Stimulated activated CD8-positive, alpha-beta memory T cell treated with anti-CD3 and anti-CD28 coated beads, Interleukin-12 subunit alpha, Interleukin-12 subunit beta, amount 100 ng/mL, for 24 hours (primary cell): Measurements from ENCODE around the gene PDZD2.
"Not testable (repeated sequence)": the region's sequence is repeated elsewhere in the genome, so short reads cannot be mapped to it uniquely, and the experiment has no call there.

ENCODE experiments used
- DNase-seq: peaks from one replicate; pipeline ENCODE4 v3.0.0-alpha.2; 2020; ENCODE audit errors: extremely low read depth

Gene PDZD2

DNA sequence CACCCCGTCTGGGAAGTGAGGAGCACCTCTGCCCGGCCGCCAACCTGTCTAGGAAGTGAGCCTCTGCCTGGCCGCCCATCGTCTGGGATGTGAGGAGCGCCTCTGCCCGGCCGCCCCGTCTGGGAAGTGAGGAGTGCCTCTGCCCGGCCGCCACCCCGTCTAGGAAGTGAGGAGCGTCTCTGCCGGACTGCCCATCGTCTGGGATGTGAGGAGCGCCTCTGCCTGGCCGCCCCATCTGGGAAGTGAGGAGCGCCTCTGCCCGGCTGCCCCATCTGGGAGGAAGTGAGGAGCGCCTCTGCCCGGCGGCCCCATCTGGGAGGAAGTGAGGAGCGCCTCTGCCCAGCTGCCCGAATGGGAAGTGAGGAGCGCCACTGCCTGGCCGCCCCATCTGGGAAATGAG is 400.7 kb downstream of the PDZD2 start:
- not testable (repeated sequence) for DNase-seq

DNA sequence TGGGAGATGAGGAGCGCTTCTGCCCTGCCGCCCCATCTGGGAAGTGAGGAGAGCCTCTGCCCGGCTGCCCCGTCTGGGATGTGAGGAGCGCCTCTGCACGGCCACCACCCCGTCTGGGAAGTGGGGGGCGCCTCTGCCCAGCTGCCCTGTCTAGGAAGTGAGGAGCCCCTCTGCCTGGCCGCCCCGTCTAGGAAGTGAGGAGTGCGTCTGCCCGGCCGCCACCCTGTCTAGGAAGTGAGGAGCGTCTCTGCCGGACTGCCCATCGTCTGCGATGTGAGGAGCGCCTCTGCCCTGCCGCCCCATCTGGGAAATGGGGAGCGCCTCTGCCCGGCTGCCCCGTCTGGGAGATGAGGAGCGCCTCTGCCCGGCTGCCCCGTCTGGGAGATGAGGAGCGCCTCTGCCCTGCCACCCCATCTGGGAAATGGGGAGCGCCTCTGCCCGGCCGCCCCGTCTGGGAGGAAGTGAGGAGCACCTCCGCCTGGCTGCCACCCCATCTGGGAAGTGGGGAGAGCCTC is 401.3 kb downstream of the PDZD2 start:
- DNase-seq: not testable (repeated sequence)

DNA sequence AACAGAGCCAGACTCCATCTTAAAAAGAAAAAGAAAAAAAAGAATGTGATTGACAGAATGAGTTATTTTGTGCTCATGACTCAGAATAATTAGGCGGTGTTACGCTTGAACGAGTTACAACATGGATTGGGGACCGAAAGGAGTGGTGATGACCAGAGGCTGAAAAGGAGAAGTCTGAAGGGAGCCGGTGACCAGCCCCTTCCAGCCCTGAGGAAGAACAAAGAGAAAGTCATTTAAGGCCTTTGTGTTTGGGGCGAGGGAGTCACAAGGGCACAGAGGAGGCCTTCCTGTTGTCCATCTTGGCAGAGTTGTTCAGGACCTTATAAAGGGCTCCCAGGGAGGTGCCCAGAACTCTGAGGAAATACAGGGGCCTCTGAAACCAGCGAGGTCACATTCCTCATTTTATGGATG is 403.6 kb downstream of the PDZD2 start:
- DNase-seq: no peak

DNA sequence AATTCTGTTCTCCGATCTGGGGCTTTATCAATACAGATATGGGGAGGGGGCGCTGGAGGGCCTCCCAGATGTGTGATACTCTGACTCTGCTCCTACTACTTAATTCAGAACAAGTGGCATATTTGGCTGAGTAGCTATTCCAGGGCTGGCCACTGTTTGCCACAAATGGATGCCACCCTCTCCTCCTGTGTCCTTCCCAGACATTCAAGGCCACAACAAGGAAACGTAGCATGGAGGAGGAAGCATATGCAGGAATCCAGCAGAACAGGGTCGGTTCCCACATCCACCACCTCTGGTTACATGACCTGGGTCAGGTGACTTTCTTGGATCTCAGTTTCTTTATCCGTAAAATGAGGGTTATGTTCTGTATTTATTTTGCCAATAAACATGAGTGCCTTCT is 404.2 kb downstream of the PDZD2 start:
- DNase-seq: no peak

DNA sequence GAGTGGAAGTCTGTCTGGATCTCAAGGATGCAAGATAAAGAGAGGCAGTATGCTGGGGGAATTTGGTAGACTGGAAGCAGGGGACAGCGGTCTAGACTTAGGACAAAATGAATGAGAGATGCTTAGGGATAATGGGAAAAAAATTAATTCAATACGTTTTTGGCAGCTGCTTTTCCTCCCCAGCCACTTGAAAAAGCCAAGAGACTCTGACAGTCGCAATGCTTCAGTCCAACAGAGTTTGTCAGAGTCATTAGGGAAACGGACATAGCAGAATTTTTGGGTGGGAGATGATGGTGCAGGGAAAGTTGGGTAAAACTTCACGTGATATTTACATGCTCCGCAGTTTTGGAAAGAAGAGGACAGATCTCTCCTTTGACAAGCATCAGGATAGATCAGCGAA is 405.5 kb downstream of the PDZD2 start:
- DNase-seq: no peak

DNA sequence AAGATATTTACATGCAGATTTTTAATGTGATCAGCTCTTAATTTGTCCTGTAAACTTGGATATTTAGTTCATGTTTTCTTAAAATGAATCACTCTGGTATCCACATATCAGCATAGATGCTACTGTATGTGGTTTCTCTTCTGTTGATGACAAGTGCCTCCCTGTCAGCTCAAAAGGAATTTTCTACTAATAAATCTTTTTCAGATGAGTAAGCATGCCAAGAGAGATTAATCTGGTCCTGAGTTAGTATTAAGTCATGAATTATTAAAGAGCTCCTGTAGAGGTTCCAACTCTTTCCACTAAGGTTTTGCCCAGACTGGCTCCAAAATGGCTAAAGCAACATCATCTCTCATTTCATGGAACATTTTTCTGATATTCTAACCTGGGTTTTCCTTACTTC is 406.0 kb downstream of the PDZD2 start:
- DNase-seq: no peak

DNA sequence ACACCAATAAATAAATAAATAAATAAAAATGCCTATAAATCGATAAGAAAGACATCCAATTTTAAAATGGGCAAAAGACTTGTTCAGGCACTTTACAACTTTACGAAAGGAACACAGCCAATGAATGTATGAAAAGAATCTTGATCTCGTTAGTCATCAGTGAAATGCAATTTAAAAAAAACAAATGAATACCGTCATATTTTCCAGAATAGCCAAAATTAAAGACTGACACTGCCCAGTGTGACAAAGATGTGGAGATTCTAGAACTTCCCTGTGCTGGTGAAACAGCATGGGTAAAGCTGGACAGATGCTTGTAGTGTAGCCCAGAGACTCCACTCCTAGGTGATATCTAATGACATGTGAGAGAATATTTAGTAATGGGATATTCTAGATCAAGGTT is 408.1 kb downstream of the PDZD2 start:
- DNase-seq: no peak

DNA sequence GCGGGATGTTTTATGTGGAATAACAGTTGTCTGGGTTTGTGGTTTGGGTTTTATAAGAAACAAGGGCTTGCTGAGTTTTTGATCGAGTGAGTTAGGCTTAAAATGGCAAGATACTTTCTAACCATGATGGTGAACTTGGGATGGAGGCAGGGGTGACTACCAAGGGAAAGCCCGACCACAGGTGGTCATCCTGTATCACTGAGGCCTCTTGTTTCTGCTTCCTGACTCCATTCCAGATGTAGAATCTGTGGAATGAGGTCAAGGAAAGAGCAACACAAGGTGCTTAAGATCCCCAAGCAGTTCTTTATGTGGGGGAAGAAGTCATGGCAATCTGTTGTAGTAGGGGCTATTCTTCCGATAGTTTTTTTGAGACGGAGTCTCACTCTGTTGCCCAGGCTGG is 412.9 kb downstream of the PDZD2 start:
- DNase-seq: no peak

DNA sequence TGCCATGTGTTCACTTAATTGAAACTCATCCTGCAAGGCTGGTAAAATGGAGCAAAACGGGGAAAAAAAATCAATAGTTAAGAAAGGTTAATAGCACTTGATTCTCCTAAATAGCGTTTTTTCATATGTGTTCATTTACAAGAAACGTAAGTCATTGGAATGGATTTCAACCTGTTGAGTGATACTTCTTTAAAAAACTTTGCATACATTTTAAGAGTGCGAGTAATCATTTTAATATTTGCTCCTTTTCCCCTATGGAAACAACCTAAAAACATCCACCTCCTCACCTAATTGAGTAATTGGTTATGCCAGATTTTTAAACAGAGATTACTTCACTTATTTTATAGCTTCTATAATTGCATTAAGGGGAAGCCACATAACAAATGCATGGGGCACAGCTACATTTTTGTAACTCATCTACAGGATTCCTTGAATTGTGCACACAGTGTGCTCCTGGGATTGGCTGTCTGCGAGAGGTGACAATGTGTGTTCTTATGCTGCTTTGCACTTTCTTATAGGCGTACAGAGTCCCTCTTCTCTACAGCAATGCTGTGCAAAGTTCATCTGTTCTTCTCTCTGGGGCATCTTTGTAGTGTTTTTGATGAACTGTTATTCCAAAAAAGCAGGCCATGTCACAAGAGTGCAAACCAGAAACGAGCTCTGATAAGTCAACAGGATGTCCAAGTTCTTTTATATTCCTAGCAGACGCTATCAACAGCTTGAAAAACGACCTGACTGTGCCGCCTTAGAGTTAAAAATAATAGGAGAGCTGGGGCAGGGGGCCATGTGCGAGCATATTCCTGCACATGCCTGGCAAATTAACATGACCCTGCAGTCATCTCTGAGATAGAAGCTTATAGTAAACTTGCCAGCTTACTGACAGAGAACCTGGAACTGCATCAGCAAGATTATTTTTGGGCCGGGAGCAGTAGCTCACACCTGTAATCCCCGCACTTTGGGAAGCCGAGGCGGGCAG is 417.2 kb downstream of the PDZD2 start:
- DNase-seq: no peak

DNA sequence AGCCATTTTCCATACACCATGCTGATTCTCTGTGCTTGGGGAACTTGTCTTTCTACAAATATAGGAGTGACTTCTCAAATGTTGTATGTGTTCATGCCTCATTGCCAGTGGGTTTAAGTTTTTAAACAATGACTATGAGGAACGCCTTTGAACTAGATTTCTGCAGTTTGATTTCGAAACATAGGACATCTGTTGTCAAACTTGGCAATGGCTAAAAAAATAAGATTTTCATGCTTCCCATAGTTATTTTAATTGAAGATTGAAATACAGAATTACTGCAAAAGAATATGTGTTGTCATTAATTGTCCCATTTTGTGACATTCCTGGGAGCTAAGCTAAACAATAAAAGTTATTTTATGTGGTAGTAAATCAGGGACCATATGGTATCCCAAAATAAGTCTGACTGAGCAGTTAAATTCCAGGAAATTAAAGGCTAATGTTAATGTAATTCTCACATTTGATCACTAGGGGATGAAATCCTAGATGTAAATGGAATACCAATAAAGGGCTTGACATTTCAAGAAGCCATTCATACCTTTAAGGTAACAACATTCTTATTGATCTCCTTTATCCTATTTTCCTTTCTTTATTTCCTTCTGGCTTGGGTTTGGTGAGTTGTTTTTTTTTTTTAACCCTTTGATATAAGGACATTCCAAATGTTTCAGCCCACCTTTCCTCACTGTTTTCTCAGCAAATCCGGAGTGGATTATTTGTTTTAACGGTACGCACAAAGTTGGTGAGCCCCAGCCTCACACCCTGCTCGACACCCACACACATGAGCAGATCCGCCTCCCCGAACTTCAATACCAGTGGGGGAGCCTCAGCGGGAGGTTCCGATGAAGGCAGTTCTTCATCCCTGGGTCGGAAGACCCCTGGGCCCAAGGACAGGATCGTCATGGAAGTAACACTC is 418.5 kb downstream of the PDZD2 start:
- no peak for DNase-seq

DNA sequence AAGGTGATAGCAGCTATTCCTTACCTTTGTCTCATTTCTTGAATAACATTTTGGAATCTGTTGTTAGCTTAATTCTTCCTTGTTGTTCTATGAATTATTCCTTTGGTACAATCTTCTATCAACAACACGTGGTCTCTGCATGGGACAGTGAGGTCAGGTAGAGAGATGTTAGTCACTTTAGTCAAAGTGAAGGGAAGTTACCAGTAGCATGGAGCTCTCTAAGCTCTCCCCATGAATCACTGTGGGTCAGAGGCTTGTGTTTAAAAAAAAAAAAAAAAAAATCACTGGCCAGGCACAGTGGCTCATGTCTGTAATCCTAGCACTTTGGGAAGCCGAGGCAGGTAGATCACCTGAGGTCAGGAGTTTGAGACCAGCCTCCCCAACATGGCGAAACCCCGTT is 419.2 kb downstream of the PDZD2 start:
- no peak for DNase-seq

DNA sequence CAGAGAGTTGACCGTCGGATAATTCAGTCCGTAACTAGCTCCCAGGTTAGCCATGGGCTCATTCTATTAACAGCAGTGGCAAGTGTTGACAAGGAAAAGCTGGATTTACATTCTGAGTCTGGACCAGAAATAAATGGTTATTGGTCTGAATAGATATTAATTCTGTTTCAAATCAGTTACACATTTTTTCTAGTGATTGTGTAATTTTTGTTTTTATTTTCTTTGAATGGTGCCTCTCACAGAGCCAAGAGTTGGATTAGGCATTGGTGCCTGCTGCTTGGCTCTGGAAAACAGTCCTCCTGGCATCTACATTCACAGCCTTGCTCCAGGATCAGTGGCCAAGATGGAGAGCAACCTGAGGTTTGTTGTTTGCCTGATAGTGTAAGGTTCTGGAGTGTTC is 420.1 kb downstream of the PDZD2 start:
- DNase-seq: no peak

DNA sequence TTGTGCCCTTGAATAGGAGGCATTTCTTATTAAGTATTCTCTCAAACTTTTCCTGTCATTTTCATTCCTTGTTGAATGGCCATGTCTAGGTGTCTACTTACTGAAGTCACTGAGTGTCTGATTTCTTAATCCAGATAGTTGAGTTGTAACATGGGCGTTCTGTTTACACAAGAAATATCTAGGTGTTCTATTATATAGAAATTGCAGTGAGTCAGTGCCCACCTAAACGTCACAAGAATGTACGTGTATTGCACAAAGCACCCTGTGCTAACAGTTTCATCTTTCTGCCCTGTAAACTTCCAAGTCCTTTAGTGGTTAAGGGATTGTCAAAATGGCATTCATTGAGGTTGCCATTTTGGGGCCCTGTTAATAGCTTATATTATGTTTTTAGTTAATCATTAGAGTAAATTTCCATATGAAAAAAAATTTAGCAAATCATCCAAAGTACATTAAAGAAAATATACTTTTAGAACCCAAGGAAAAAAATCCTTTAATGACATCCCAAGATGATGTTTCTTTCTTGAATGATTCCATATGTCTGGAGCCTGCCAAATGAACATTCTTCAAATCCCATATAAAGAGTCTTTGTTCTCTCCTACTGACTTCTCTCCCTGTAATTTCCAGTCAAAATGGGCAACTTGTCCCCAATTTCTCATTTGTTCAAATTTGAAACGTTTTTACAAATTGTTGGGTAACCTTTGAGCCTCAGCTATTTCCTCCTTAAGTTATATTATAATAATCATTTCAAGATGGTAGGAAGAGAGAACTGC is 421.0 kb downstream of the PDZD2 start:
- no peak for DNase-seq

DNA sequence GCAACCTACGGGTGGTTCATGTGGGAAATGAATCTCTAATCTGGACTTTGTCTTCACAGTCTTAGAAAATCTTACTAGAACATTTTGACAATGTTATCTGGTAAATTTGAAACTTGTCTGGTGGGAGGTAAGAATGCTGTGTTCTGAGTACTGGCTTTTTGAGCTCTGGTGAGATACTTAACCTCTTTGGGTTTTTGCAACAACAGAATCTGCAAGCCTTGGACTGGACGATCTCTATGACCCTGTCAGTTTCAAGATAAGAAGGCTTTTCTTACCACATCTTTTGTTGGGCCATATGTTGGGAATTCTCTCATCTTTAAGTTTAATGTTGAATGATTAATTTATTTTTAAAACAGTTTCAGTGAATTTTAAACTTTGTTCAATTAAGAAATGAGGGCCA is 422.3 kb downstream of the PDZD2 start:
- no peak for DNase-seq

DNA sequence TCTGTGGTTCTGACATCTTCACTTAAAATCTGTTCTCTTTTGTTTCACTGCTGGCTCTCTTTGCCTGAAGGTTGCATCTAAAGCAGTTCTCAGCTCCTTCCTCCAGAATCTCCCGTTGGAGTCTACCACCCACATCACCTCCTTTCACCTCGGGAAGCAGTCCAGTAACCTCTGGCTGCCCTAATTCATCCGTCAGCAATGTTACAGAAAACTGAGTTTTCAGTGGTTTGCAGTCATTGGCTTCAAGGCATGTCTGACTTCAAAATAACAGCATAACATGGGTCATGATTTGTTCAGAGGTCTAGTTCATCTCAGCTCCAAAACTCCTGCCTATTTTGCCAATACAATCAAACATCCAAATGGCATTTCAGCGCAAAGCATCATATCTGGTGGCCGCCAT is 427.5 kb downstream of the PDZD2 start:
- no peak for DNase-seq

DNA sequence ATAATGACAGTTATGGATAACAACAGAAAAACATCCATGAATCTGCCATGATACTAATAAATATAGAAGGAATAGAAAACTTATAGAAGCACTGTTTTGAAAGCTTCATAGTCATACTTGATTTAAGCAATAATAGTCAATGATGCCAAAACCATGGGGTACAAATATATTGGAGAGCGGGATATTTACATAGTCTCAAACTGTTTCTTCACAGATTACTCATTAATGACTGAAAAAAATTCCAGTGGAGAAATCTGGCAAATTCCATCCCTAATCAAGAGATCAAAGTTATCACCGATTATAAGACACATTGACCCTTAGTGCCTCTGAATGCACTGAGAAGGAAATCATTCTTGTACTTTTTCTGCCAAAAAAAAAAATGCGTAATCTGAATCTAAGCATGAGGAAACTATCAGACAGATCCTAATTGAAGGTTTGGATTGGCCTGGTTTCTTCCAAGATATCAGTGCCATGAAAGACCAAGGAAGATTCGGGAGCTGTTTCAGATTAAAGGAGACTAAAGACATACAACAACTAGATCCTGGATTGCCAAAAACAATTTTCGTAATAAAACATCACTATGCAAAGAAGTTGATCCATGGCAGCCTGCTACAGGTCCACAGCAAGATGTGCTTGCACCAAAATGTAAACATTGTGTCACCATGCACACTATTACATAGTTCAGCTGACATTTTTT is 429.0 kb downstream of the PDZD2 start:
- DNase-seq: no peak

DNA sequence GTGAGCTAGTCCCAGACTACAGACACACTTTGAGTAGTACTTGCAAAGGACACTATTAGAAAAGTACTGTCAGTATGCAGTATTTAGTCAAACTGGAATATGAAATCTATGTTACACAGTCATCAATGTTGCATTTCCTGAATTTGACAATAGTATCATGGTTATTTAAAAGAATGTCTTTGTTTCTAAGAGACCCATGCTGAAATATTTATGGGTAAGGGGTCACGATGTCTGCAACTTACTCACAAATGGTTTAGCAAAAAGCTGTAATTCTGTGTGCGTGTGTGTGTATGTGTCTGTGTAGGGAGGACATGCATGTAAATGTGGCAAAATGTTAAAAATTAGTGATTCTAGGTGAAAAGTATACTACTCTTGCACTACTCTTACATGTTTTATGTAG is 429.6 kb downstream of the PDZD2 start:
- no peak for DNase-seq

DNA sequence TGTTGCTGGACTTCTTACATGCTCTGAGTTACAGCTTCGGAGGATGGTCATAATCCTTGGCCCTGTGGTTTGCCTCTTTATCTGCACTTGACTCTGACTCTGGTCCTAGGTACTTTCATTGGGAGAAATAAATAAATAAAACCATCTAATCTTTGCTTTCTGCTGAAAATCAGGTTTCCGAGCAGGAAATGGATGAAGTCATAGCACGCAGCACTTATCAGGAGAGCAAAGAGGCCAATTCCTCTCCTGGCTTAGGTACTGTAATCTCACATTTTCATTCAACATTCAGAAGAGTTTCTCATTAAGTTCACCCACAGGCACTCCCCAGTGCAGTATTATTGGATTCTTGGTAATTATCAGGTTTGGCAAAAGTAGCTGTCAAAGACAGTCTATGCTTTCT is 430.5 kb downstream of the PDZD2 start:
- DNase-seq: no peak

DNA sequence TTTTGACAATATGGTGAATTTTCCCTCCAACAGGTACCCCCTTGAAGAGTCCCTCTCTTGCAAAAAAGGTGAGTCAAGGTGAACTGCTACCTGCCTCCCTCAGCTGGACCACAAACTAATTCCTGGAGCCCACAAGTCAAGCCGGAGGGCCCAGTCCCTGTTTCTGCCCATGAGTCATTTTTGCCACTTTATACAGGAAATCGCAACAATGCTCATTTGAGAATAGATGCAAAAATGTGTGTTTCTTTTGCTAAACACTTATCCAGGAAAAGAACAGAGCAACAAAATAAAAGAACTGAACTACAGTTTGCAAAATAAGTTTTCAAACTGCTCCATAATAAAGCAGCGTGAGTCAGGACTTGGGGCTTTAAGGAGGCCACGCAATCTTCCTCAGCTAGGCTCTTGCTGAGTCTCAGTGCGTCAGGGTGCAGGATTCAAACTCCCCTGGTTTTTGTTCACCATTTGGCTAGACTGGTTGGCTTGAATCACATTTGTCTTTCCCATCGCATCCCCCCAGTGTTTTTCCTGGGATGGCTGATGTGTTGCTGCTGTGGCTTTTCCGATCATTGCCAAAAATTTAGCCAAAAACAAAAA is 432.5 kb downstream of the PDZD2 start:
- no peak for DNase-seq

DNA sequence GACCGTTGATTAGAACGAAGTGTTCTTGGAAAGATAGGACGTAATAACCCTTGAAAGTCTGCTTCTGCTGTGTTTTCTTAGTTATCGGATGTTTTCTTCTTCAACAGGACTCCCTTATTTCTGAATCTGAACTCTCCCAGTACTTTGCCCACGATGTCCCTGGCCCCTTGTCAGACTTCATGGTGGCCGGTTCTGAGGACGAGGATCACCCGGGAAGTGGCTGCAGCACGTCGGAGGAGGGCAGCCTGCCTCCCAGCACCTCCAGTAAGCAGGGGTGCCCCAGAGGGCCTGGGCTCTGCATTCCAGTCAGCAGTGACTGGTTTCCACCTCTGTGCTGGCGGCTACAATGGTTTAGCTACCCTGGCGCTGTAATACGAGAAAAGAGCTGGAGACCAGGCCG is 433.1 kb downstream of the PDZD2 start:
- DNase-seq: no peak

DNA sequence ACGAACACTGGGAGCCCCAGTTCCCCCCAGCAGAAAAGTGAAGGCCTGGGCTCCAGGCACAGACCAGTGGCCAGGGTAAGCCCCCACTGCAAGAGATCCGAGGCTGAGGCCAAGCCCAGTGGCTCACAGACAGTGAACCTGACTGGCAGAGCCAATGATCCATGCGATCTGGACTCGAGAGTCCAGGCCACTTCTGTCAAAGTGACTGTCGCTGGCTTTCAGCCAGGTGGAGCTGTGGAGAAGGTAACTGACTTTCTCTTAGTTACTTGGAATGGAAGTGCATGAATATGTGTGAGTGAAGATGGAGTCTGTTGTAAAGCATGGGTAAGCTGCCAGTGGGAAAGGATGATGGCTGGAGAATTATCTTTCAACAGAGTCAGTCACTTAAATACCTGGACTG is 435.5 kb downstream of the PDZD2 start:
- DNase-seq: no peak
